ENCODE results near the gene PRTN3.
"Not testable (repeated sequence)": the region's sequence is repeated elsewhere in the genome, so short reads cannot be mapped to it uniquely, and the experiment has no call there.

The PRTN3 gene

DNA sequence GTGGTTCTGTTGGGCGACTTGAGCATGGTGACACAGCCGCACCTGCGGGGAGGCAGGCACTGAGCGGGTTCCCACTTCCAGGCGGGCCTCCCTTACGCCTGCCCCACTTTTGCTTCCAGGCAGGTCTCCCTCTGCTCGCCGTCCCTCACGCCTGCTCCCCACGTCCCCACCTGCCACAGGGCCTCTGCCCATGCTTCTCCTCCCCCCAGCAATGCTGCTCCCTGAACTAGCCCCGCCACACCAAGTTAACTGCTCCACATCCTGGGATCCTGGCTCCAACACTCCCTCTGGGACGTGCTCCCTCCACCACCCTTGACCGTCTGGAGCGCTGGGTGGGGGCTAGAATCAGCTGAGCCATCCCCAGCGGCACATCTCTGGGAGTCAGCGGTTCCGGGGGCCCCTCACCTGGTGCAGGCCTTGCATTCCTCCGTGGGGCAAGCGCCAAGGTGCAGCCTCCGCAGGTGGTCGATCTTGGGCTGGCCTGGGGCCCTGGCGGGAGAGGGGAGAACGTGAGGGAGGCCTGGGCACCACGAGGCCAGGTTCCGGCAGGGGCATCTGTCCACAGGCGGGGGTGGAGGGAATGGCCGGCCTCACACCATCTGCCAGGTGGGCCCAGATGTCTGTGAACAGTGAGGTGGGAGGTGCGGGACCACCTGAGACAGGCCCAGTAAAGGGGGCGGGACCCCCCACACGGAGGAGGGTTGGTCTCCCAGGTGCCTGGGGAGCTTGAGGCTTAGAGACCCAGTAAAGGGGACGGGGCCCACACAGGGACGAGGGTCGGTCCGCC, 27.9 kb downstream of the PRTN3 start:
- DNase-seq: no peak

- peak; percentile 82 for DNase-seq
Observed at GRCh38 chr19:869245-870177, 28.7 kb downstream of the PRTN3 start.

DNA sequence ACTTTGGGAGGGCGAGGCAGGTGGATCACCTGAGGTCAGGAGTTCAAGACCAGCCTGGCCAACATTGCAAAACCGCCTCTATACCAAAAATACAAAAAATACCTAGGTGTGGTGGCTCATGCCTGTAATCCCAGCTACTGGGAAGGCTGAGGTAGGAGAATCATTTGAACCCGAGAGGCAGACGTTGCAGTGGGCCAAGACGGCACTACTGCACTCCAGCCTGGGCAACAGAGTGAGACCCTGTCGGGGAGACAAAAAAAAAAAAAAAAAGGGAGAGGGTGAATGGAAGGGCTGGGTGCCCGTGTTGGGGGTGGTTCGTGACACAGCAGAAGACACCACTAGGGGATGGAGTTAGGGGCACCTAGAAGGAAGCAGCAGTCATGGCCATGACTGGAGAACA, 29.5 kb downstream of the PRTN3 start:
- DNase-seq: no peak

DNA sequence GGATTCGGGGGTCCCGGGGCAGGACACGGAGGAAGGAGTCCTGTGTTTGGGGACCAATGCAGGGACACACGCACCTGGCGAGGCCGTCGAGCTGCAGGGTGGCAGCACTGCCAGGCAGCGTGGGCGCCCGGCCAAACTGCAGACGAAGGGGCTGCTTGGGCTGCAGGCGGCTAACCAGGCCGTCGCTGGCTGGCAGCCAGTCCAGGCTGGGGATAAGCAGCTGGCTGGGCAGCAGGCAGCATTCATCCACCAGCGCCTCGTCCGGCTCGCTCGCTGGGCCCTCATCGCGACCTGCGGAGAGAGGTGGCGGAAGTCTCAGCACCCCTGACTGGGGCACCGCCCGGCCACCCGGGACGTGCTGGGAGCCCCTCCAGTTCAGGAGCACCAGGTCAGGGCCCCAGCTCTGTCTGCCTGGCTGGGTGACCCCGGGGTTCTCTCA, 30.2 kb downstream of the PRTN3 start:
- no peak for DNase-seq

DNA sequence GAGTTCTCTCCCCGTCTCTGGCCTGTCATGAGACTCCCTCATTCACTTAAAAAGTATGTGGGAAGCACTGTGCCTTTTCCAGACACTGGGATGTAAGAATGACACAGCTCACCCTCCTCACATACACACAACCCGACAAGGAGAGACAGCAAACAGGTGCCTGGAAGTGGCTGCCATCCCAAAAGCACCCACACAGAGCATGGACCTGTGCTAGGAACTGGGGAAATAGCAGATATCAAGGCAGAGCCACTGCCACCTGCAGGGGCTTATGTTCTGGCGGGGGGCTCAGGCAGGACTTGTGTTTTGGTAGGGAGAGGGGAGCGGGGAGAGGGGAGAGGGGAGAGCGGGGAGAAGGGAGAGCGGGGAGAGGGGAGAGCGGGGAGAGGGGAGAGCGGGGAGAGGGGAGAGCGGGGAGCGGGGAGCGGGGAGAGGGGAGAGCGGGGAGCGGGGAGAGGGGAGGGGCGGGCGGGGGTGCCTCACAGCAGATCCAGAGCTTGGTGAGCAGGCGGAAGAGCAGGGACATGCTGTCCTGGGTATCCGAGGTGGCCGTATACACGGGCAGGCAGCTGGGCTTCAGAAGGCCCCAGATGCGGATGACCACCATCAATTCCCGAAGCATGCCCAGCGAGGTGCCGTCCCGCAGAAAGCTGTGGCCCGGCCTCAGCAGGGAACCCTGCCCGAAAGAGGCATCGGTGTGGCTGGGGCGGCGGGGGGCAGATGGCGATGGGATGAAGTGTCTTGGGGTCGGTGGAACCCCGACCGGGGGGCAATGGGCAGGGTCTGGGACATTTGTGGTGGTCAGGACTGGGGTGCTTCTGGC, 30.9 kb downstream of the PRTN3 start:
- DNase-seq: peak; percentile 73

GRCh38 chr19:872266-872951, 31.6 kb downstream of the PRTN3 start:
- peak; percentile 86 for DNase-seq

GRCh38 chr19:873084-873483, 32.3 kb downstream of the PRTN3 start:
- DNase-seq: no peak

DNA sequence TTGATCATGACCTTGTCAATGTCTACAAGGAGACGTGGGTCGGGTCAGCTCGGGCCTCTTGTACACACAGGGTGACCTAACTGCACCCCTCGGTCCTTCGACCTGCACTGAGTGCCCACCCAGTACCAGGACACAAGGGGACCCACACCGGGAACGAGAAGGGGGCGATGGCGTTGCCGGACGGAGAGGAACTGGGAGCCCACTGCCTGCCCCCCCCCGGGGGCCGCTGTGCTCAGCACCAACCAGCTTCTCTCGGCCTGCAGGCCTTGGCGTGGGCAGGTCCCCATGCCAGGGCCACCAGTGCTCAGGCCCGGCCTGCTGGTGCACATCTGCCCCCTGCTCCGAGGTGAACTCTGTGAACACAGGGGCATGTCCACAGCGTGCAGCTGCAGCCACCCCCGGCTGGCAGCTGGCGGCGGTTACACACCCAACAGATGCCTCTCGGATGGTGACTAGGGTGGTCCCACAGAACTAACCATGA, 32.8 kb downstream of the PRTN3 start:
- no peak for DNase-seq

DNA sequence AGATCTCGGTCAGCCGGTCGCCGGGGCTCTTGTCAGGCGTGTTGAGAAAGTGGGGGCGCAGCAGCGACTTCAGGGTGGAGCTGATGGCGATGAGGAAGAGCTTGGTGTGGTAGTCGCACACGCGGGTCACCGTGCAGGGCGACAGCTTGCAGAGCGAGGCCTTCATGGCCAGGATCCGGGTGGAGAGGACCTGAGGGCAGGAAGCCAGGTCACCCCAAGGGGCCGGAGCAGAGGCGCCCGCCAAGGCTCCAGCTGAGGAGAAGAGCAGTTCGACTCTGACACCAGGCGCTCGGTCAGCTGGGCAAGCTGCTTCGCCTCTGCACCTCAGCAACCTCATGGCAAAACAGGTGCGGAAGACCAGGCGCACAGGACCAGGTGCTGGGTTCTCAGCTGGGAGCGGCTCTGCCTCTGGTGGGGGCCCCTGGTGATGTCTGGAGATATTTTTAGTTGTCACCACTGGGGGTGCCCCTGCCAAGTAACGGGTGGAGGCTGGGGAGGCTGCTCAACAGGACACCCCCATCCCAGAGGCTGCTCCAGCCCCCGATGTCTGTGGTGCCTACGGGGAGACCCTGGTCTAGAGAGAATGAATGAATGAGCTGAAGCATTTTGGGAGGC, 34.6 kb downstream of the PRTN3 start:
- no peak for DNase-seq

- DNase-seq: no peak
Observed at GRCh38 chr19:876089-876488, 35.3 kb downstream of the PRTN3 start.

DNA sequence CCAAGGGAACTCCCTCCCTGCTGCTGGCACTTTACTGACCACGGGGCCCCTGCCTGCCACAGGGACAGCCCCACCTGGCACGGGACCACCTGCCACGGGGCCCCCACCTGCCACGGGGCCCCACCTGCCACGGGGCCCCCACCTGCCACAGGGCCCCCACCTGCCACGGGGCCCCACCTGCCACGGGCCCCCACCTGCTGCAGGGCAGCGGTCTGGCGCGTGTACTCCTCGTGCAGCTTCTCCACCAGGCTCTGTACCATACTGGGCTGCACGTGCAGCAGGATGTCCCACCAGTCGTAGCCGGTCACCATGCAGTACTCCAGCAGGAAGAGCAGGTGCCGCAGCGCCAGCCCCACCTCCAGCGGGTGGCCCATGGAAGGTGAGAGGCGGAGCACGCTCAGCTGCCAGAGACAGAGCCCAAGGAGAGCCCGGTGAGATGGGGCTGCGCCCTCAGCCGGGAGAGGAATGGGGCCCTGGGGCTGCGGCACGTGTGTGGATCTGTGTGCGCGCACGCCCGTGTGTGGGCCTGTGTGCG, 36.0 kb downstream of the PRTN3 start:
- DNase-seq: no peak

- DNase-seq: not testable (repeated sequence)
Observed at GRCh38 chr19:877992-878660, 37.3 kb downstream of the PRTN3 start.

DNA sequence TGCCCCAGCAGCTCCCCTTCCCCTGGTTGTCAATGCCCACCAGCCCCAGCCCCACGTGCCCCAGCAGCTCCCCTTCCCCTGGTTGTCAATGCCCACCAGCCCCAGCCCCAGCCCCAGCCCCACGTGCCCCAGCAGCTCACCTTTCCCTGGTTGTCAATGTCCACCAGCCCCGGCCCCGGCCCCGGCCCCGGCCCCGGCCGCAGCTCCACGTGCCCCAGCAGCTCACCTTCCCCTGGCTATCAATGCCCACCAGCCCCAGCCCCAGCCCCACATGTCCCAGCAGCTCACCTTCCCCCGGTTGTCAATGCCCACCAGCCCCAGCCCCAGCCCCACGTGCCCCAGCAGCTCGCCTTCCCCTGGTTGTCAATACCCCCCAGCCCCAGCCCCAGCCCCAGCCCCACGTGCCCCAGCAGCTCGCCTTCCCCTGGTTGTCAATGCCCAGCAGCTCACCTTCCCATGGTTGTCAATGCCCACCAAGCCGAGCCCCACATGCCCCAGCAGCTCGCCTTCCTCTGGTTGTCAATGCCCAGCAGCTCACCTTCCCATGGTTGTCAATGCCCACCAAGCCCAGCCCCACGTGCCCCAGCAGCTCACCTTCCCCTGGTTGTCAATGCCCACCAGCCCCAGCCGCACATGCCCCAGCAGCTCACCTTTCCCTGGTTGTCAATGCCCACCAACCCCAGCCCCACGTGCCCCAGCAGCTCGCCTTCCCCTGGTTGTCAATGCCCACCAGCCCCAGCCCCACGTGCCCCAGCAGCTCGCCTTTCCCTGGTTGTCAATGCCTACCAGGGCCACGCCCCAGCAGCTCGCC, 38.2 kb downstream of the PRTN3 start:
- not testable (repeated sequence) for DNase-seq

DNA sequence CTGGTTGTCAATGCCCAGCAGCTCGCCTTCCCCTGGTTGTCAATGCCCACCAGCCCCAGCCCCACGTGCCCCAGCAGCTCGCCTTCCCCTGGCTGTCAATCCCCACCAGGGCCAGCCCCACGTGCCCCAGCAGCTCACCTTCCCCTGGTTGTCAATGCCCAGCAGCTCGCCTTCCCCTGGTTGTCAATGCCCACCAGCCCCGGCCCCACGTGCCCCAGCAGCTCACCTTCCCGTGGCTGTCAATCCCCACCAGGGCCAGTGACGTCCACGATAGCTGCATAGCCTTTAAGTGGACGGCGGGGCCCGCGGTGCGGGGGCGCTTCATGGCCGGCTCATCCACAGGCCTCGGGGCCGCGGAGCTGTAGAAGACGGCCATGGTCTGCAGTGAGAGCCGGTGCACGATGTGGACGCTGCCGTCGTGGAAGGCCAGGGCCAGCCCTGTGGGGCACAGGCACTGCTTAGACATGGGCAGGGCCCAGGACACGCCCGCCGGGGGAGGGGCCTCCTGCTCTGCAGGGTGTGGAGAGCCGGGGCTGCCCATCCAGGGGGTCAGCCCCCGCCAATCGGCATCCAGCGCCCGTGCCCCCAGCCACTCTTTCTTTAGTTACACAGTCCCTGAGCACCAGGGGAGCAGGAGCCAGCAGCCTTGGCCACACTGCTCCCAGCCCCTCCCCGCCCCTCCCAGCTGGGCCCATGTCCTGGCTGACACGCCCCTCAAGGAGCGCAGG, 39.1 kb downstream of the PRTN3 start:
- no peak for DNase-seq

DNA sequence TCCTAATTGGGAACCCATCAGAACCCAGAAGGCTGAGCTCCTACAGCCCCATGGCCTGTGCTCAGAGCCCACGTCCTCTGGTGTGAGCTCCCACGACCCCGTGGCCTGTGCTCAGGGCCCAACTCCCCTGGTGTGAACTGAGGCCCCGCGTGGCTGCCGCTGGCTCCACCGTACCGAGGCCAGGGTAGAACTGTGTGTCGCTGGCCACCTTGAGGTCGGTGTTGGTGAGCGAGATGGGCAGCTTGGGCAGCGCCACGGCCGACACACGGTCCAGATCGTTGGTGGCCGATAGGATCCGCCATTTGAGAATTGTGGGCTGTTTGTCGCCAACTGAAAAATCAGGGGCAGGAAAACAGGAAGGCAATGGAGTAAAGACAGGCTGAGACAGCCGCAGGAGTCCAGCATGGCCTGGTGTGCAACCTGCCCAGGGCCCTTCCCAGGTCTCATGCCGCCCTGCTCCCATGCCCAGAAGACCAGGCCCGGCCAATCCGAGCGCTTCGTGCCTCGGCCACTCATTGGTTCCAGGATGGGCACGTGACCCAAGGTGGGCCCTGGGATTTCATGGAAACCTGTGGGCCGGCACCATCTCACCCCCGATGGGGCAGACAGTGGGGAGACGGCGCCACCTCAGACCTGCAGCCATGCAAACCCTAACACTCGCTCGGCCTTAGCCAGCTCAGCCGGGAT, 40.7 kb downstream of the PRTN3 start:
- no peak for DNase-seq

GRCh38 chr19:882871-883497, 42.2 kb downstream of the PRTN3 start:
- no peak for DNase-seq

DNA sequence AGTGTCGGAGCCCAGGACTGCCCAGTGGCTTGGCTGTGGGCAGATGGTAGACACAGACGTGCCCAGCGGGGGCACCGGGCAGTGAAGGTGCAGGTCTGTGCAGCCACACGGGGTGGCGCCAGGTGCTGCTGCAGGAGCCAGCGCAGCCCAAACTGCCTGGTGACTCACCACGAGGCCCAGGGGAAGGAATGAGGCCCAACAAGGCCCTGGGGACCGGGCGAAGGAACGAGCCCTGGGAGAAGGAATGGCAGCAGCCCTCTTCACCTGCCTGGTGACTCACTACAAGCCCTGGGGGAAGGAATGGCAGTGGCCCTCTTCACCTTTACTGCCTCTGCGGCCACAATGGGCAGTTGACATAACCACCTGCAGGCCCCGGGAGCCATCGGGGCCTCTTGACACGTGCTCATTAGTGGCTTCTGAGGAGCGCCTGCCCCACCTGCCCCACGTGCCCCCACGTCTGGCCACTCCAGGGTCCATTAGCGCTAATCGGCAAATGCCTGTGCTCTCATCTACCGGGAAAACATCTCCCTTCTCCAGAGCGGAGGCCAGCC, 42.9 kb downstream of the PRTN3 start:
- DNase-seq: peak; percentile 99
